ENCODE results near the gene WAS.

GRCh38 chrX:48720577-48721250 is 37.1 kb downstream of the WAS start:
- TF ChIP-seq POLR2AphosphoS5 (IDR thresholded peaks at IDR 0.05; ENCODE audit: borderline replicate concordance, low read depth, low read length): no peak
- no peak for TF ChIP-seq EZH2 (IDR thresholded peaks at IDR 0.05)
- TF ChIP-seq FOXP2 (optimal IDR thresholded peaks at IDR 0.05; ENCODE audit: control extremely low read depth, extremely low read length, insufficient read depth): no peak
